ENCODE results near the gene HSPA12A.

The HSPA12A gene

GRCh38 chr10:116626815-116627214 lies 115.6 kb downstream of the HSPA12A start:
- no peak for DNase-seq (ENCODE audit: low spot score)

- no peak for DNase-seq (ENCODE audit: low spot score)
These were observed 116.5 kb downstream of the HSPA12A start for GRCh38 chr10:116625845-116626244.

GRCh38 chr10:116621934-116622655 lies 120.3 kb downstream of the HSPA12A start:
- no peak for DNase-seq (ENCODE audit: low spot score)

- no peak for DNase-seq (ENCODE audit: low spot score)
These were observed 120.9 kb downstream of the HSPA12A start for GRCh38 chr10:116621476-116621875.

Data from SW480 (cell line).